Testis (tissue), 3 donors: Measurements from ENCODE around the gene SSBP3. TPM values are rescaled to one million over a fixed set of nuclear protein-coding genes. Genes with fewer than 3 reads are reported as not detected.
"Not testable (repeated sequence)": the region's sequence is repeated elsewhere in the genome, so short reads cannot be mapped to it uniquely, and the experiment has no call there.

Source experiments
- DNase-seq: peaks from one replicate; pipeline ENCODE4 v3.0.0-alpha.2; 2019
- H3K27ac ChIP-seq, 2 donors: fragments of 200-600 bp; sonication (generic); one replicate each; pipeline ENCODE4 v1.5.1; 2019
- H3K27me3 ChIP-seq: fragments of 200-600 bp; sonication (generic); one replicate; pipeline ENCODE4 v1.5.1; 2019
- H3K36me3 ChIP-seq: fragments of 200-600 bp; sonication (generic); one replicate; pipeline ENCODE4 v1.5.1; 2017; ENCODE audit warnings: low read depth; ENCODE audit errors: missing control alignments
- H3K4me1 ChIP-seq: fragments of 200-600 bp; sonication (generic); one replicate; pipeline ENCODE4 v1.5.1; 2019
- H3K4me3 ChIP-seq, 2 donors: fragments of 200-600 bp; sonication (generic); one replicate each; pipeline ENCODE4 v1.5.1; 2017 to 2019
- H3K9me3 ChIP-seq: fragments of 200-600 bp; sonication (generic); one replicate; pipeline ENCODE4 v1.5.1; 2017
- POLR2A ChIP-seq: fragments of 450-650 bp; IDR thresholded peaks from one replicate; pipeline ENCODE4 v1.6.1; 2017; ENCODE audit warnings: antibody characterized with exemption, mild to moderate bottlenecking, moderate library complexity
- WGBS, 2 donors: methylation state at CpG; one replicate each; pipeline ENCODE4 v1.1.5; 2018; 5-methylcytosine and 5-hydroxymethylcytosine counted together
- intact Hi-C: fragments of 100-400 bp; cut with DNase I; formaldehyde crosslinking; loops from one replicate; pipeline ENCODE4 v1.15.1; 2023; ENCODE audit warnings: low total_unique reads
- polyA plus RNA-seq: library from polyadenylated mRNA; stranded (reverse); fragments of 350-450 nt; fragmentation: Illumina TruSeq; extraction: RNeasy Lipid Tissue Mini Kit (QIAGEN cat#74804); gene quantifications from one replicate; pipeline ENCODE4 v1.2.3, GENCODE V29; 2014; ENCODE audit warnings: low read depth, low replicate concordance; ENCODE audit not compliant: insufficient read depth
- total RNA-seq, 2 donors: library from RNA; depleted of rRNA; stranded (reverse); fragments of >200 nt; gene quantifications; one replicate each; pipeline ENCODE4 v1.2.3, GENCODE V29; 2016
- TF ChIP-seq, protein P1 (sequence below), 3 experiments: fragments of 450-650 bp in 2 of 3; fragments of 200-600 bp in 1 of 3; sonication (generic) in 1 of 3; IDR thresholded peaks; one replicate each; pipeline ENCODE4 v1.5.1; 2016 to 2019; ENCODE audit warnings: antibody characterized with exemption in 3 of 3, mild to moderate bottlenecking in 2 of 3, moderate library complexity in 1 of 3

Gene SSBP3
- total and polyA plus RNA-seq, 3 donors from 2014 or later = 88.8 to 99.0 (median 91.6) TPM

DNA sequence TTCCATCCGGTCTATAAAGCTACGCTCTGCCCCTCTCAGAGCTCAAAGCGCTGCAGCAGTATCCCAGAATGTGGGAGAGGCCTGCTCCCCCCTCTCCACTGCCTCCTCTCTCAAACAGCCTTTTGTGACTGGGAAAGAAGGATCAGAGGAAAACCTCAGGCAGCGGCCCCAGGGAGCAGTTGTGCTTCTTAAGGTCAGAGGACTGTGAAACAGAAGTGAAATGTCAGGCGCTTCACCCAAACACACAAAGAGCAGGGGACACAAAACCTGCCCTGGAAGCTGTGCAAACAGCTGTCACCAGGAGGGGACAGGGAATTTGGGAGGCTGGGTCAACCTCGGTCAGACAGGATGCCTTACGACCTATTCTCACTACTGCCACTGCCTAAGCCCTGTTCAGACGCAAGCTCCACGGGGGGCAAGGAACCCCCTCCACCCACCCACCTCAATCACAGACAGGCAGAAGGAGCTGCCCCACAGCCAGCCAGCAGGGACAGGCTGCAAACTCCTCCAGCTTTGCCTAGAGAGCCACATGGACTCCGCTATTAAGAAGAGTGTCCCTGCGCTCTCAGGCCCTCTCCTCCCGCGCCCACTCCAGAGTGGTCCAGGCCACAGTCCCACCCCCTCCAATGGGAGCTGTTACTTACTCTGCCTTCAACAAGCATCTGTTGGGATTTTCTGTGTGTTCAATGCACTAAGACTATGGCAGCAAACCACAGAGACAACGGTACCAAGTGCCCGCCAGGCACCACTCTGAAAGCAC lies 14.6 kb downstream of the SSBP3 start:
- WGBS, 2 donors = 65 to 78% methylated on average over 15 of the region's 15 CpGs
- Histone ChIP-seq H3K4me3 (no peak overlapping the region), H3K9me3 (no peaks in the 10 kb centered on the region), H3K4me1 (peaks cover 41% of the 10 kb centered on the region), H3K36me3 (no peaks in the 10 kb centered on the region), H3K27ac (peak overlapping the region; percentile 23 to 39), H3K27me3 (no peaks in the 10 kb centered on the region)
- DNase-seq = no peak
- TF ChIP-seq, protein P1, sequence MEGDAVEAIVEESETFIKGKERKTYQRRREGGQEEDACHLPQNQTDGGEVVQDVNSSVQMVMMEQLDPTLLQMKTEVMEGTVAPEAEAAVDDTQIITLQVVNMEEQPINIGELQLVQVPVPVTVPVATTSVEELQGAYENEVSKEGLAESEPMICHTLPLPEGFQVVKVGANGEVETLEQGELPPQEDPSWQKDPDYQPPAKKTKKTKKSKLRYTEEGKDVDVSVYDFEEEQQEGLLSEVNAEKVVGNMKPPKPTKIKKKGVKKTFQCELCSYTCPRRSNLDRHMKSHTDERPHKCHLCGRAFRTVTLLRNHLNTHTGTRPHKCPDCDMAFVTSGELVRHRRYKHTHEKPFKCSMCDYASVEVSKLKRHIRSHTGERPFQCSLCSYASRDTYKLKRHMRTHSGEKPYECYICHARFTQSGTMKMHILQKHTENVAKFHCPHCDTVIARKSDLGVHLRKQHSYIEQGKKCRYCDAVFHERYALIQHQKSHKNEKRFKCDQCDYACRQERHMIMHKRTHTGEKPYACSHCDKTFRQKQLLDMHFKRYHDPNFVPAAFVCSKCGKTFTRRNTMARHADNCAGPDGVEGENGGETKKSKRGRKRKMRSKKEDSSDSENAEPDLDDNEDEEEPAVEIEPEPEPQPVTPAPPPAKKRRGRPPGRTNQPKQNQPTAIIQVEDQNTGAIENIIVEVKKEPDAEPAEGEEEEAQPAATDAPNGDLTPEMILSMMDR (IDR thresholded peaks at IDR 0.05) = no peak
- no peak for TF ChIP-seq POLR2A
- intact Hi-C loops = no loop called here

GRCh38 chr1:54390655-54391054 lies 15.5 kb downstream of the SSBP3 start:
- Histone ChIP-seq H3K4me3 (no peak overlapping the region), H3K27ac (peak overlapping the region; percentile 23 to 24), H3K36me3 (no peaks in the 10 kb centered on the region), H3K4me1 (peaks cover 41% of the 10 kb centered on the region), H3K9me3 (no peaks in the 10 kb centered on the region), H3K27me3 (no peaks in the 10 kb centered on the region)
- 44 to 60% methylated on average over 10 to 24 of the region's 24 CpGs for WGBS, 2 donors
- TF ChIP-seq, protein P1 (IDR thresholded peaks at IDR 0.05) = no peak
- no peak for TF ChIP-seq POLR2A
- peak; percentile 50 for DNase-seq
- intact Hi-C loops = no loop called here

DNA sequence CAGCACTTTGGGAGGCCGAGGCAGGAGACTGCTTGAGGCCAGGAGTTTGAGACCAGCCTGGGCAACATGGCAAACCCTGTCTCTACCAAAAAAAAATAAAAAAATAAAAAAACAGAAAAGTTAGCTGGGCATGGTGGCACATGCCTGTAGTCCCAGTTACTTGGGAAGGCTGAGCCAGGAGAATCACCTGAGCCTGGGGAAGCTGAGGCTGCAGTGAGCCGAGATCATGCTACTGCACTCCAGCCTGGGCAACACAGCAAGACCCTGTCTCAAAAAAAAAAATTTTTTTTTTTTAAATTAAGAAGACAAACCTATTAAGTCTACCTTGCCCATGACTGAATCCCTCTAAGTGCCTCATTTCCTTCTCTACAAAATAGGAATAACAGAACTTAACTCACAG lies 16.6 kb downstream of the SSBP3 start:
- H3K36me3 ChIP-seq, DNase-seq, intact Hi-C loops, H3K27me3 ChIP-seq, H3K9me3 ChIP-seq, H3K4me3 ChIP-seq, H3K27ac ChIP-seq: not testable (repeated sequence)
- WGBS, 2 donors = 94 to 97% methylated on average over 2 of the region's 2 CpGs
- peaks cover 41% of the 10 kb centered on the region for H3K4me1 ChIP-seq

DNA sequence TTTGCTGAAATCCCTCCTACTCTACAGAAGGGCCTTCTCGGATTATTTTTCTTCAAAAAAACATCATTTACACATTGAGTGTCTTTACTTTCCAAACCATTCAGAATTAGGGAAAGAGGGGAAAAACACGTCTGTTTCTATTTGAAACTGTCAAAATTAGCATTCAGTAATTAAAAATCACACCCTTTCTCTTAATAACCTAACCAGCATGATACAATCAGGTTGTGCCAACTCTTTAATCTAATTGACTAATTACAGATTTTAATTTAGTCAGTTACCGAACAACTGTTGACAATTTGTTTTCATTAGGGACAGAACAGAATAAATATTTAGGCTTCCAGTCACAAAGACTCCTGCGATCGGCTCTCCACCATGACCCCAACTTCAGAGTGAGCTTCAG lies 18.8 kb downstream of the SSBP3 start:
- Histone ChIP-seq H3K9me3 (no peaks in the 10 kb centered on the region), H3K4me3 (no peak overlapping the region), H3K27ac (no peak overlapping the region), H3K4me1 (peaks cover 54% of the 10 kb centered on the region), H3K27me3 (no peaks in the 10 kb centered on the region), H3K36me3 (no peaks in the 10 kb centered on the region)
- intact Hi-C loops = no loop called here
- DNase-seq = no peak
- no peak for TF ChIP-seq POLR2A
- TF ChIP-seq, protein P1 (IDR thresholded peaks at IDR 0.05) = no peak
- WGBS, 2 donors = 82% methylated on average over 5 of the region's 5 CpGs

GRCh38 chr1:54385727-54386022 lies 20.5 kb downstream of the SSBP3 start:
- Histone ChIP-seq H3K27me3 (no peaks in the 10 kb centered on the region), H3K4me3 (no peak overlapping the region), H3K4me1 (peaks cover 40% of the 10 kb centered on the region), H3K36me3 (no peaks in the 10 kb centered on the region), H3K27ac (peak overlapping the region in 1 of 2 donors; percentile 53), H3K9me3 (no peaks in the 10 kb centered on the region)
- TF ChIP-seq POLR2A = no peak
- TF ChIP-seq, protein P1 (IDR thresholded peaks at IDR 0.05) = no peak
- 74 to 75% methylated on average over 3 of the region's 3 CpGs for WGBS, 2 donors
- no peak for DNase-seq
- intact Hi-C loops = no loop called here
